ENCODE results near the gene PCYT2. TPM values are rescaled to one million over a fixed set of nuclear protein-coding genes. Genes with fewer than 3 reads are reported as not detected.

The PCYT2 gene
- total and polyA plus RNA-seq, 10 of the 15 experiments (the other 5 are each of a cell fraction or from before 2014, with no cell fraction given) = 0.63 to 72.0 (median 45.0) TPM

- DNase-seq (ENCODE audit: low read depth, low spot score) (no peak), FAIRE-seq (no peak), ATAC-seq (no peak)
- H3K79me2 ChIP-seq (ENCODE audit: control insufficient read depth, insufficient read depth, low read length) = no peaks in the 10 kb centered on the region
- H3K36me3 ChIP-seq (ENCODE audit: control insufficient read depth in 2 of 2, insufficient read depth in 2 of 2, low read length in 1 of 2) = no peaks in the 10 kb centered on the region
- ChIA-PET RAD21 (ENCODE audit: unreplicated experiment) (no interaction called here), SMC1A (ENCODE audit: uncharacterized antibody, unreplicated experiment) (no interaction called here), CTCF (no interaction called here), POLR2A (no interaction called here)
- no peaks in the 10 kb centered on the region for H4K20me1 ChIP-seq (ENCODE audit: control insufficient read depth, insufficient read depth)
- H3K9ac ChIP-seq (ENCODE audit: control insufficient read depth, insufficient read depth, low read length) = no peak within 1 kb of the TSS
- no peaks in the 10 kb centered on the region for H3K9me3 ChIP-seq (replicated peaks; ENCODE audit: control insufficient read depth, insufficient read depth, low read length)
- WGBS (ENCODE audit: insufficient coverage, insufficient replicate concordance, low lambda C conversion rate, missing lambda C conversion rate) = 58% methylated on average over 9 of the region's 13 CpGs
- H3K27ac ChIP-seq (ENCODE audit: control insufficient read depth, insufficient read depth) = no peak within 1 kb of the TSS
- TF ChIP-seq BCL3 (IDR thresholded peaks at IDR 0.05; ENCODE audit: borderline replicate concordance, insufficient read depth, low read depth, low read length, poor library complexity, severe bottlenecking) (no peak), ZNF384 (IDR thresholded peaks at IDR 0.05; ENCODE audit: borderline replicate concordance, low read depth, low read length) (no peak), NFIC (IDR thresholded peaks at IDR 0.05; ENCODE audit: low read depth, low read length) (no peak), DPF2 (IDR thresholded peaks at IDR 0.05) (no peak), ZSCAN29 (IDR thresholded peaks at IDR 0.05) (no peak), GATAD2B (conservative IDR thresholded peaks at IDR 0.05; ENCODE audit: low read depth) (no peak), POLR2AphosphoS2 (IDR thresholded peaks at IDR 0.05; ENCODE audit: low read depth, low read length) (no peak), BACH1 (IDR thresholded peaks at IDR 0.05; ENCODE audit: borderline replicate concordance) (no peak), GABPA (IDR thresholded peaks at IDR 0.05; ENCODE audit: low read depth) (no peak), TBL1XR1 (IDR thresholded peaks at IDR 0.05; ENCODE audit: low read depth, low read length) (no peak), MEF2B (IDR thresholded peaks at IDR 0.05; ENCODE audit: partially characterized antibody, poor library complexity, severe bottlenecking) (no peak), NKRF (conservative IDR thresholded peaks at IDR 0.05) (no peak), ELK1 (IDR thresholded peaks at IDR 0.05; ENCODE audit: low read depth, low read length) (no peak)
- in situ Hi-C loops (cut with MboI) (no loop called here), intact Hi-C loops (cut with micrococcal nuclease; ENCODE audit: unreplicated experiment) (no loop called here)
- H3K27me3 ChIP-seq (replicated peaks in 1 of 2; ENCODE audit: control insufficient read depth in 2 of 2, insufficient read depth in 2 of 2, low read length in 1 of 2) = no peaks in the 10 kb centered on the region
- H3K4me1 ChIP-seq (ENCODE audit: control insufficient read depth, insufficient read depth, low read length) = no peaks in the 10 kb centered on the region
- BruUV-seq (replicated peaks) = no TSS peak
- H3K4me2 ChIP-seq (ENCODE audit: control insufficient read depth, insufficient read depth) = no peak within 1 kb of the TSS
- H2AFZ ChIP-seq (ENCODE audit: control insufficient read depth, low read depth, low read length) = no peak within 1 kb of the TSS
- H3K4me3 ChIP-seq = no peak within 1 kb of the TSS
Measured at GRCh38 chr17:81947189-81947588, 36.0 kb upstream of the PCYT2 start, which contains the start of gene MYADML2. Gene MYADML2, minus strand, starts transcription at chr17:81947233. Its CDS starts 5,492 bp downstream, at chr17:81941741.

Measured in GM12878 (cell line).